ENCODE measurements around the gene RABEP2.
"Not testable (repeated sequence)": the region's sequence is repeated elsewhere in the genome, so short reads cannot be mapped to it uniquely, and the experiment has no call there.

Gene RABEP2

GRCh38 chr16:28879261-28879840 lies 45.7 kb downstream of the RABEP2 start:
- DNase-seq (ENCODE audit: low read depth): no peak

- no peak for DNase-seq (ENCODE audit: low read depth)
Observed at GRCh38 chr16:28878083-28878926, 46.7 kb downstream of the RABEP2 start, which contains the start of gene ATP2A1. Gene ATP2A1 (plus strand): TSS chr16:28878488. CDS start chr16:28878672, 184 bp downstream.

DNA sequence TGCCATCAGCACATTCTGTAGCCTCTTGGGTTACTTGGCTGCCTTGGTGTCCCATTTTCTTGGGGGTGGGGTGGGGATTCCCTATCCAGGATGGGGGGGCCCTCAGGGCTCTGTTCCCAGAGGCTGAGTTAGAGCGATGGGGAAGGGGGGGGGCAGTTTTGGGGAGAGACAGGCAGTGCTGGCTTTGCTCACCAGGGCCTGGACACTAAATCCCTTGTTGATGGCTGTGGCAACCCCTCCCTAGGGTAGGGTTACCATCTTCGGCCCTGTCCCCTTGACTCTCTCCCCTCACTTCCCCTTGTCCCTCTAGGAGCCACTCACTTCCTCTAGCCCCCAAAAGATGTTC lies 47.4 kb downstream of the RABEP2 start:
- DNase-seq (ENCODE audit: low read depth): no peak

GRCh38 chr16:28876973-28877654 lies 47.9 kb downstream of the RABEP2 start:
- DNase-seq (ENCODE audit: low read depth): no peak

DNA sequence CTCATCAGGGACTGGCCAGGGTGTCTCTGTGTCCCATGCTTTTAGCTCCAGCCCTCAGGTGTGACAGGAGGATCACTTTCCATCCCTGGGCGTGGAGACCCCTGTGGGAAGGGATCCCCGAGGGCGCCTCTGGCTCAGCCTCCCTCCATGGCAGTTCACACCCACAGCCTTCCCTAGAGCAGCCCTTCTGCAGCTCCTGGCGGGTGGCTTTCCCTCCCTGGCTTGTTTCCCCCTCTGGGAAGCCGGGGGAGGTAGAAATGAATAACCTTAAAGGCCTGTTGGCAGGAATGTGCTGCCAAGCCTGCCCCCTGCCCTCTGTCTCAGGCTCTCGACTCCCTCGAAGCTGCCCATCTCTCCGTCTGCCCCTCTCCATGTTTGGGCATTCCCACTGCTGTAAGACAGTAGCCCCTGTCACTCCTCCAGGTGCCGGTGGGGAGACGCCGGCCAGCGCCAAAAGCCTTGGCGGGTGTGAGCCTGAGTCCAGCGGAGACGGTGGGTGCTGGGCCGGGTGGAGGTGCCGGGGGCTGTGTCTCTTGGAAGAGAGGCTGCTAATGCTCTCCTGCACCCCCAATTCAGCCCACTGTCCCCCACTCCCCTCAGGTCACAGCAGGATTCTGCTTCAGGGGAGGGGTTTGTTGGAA lies 48.9 kb downstream of the RABEP2 start:
- DNase-seq (ENCODE audit: low read depth): no peak

DNA sequence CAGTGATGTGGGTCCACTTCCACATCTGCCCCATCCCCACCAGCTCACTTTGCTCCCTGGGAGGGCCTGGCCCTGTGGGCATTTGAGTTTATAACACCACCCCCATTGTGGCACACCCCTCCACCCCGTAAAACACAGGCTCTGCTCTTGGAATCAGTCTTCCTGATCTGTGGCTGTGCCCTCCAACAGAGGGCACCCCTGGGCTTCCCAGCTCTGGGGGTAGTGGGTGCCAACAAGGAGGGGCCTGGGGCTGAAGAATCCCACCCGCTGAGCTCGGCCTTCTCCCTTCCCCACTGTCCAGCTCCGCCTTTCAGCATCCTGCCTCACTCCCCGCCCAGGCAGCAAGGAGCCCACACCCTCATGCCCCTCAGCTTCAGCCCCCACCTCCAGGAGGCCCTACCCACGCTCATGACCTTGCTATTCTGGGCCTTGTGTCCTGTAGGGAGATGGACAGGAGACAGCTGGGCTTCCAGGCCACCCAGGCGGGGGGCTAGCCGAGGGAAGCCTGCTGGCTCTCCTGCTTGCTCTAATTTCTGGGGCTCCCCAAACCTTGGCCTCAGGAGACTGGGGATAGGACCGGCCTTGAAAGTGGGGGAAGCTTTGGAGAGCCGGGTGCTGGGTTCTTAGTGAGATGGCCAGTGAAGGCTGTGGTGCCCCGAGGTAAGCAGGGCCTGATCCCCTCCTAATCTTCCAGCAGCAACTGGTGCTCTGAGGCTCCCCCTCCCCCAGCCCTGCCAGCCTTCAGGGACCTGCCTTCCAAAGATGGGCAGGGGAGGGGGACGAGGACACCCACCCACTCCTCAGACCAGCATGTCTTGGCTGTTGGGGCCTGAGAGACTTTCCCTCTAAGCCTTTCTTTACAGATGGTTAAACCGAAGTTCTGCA lies 49.7 kb downstream of the RABEP2 start:
- no peak for DNase-seq (ENCODE audit: low read depth)

DNA sequence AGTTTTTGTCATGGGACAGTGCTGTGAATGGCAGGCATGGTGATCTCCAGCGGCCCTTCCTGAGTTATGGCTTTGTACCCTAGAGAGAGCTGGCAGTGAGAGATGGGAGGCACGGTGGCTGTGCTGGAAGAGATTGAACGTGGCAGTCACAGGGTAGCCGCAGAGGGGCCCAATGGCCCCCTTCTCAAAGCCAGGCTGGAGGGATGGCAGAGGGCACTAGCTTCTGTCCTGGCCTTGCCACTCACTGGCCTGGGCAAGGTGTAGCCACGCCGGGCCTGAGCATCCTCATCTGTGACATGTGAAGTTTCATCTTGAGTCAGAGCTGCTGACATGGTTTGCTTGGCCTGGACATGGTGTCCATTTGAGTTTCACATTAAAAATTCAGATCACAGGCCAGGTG lies 50.6 kb downstream of the RABEP2 start:
- DNase-seq (ENCODE audit: low read depth): no peak

GRCh38 chr16:28873543-28874201 lies 51.4 kb downstream of the RABEP2 start:
- DNase-seq (ENCODE audit: low read depth): peak; percentile 24

GRCh38 chr16:28872952-28873351 lies 52.1 kb downstream of the RABEP2 start:
- DNase-seq (ENCODE audit: low read depth): no peak

DNA sequence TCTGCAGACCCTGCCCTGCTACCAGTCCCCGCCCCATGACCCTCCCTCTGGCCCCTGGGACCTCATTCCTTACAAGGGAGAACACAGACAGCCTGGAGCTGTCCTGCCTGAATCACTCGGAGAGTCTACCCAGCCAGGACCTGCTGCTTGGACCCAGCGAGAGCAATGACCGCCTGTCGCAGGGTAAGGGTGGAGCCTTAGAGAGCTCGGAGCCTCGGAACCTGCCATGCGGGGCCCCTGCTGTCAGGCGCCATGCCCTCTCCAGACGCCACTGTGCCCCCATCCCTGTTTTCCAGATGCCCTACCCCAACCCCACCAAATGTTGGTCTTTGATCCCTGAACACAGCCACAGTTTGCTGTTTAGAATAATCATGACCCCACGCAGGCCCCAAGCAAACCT lies 55.8 kb downstream of the RABEP2 start:
- DNase-seq (ENCODE audit: low read depth): no peak

GRCh38 chr16:28867646-28868045 lies 57.4 kb downstream of the RABEP2 start:
- not testable (repeated sequence) for DNase-seq (ENCODE audit: low read depth)

DNA sequence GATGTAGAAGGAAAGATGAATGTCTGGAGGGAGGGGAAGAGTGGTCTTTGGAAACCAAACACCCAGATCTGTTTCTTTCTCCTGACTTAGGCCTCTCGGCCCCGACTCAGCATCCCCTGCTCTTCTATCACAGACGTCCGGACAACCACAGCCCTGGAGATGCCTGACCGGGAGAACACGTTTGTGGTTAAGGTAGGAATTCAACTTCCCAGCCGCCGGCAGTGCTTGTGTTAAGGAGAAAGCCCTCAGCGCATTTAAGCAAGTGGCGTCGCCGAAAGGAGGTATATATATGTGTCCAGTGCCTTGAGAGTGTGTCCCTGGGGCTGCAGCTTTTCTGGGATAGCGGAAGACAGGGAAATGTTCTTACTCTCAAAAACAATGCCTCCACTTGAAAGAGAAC lies 57.8 kb downstream of the RABEP2 start:
- no peak for DNase-seq (ENCODE audit: low read depth)

DNA sequence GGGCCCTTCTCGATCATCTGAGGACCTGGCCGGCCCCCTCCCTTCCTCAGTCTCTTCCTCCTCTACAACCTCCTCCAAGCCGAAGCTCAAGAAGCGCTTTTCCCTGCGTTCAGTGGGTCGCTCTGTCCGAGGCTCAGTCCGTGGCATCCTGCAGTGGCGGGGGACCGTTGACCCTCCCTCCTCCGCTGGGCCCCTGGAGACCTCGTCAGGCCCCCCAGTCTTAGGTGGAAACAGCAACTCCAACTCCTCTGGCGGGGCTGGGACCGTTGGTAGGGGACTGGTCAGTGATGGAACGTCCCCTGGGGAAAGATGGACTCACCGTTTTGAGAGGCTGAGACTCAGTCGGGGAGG lies 58.6 kb downstream of the RABEP2 start:
- DNase-seq (ENCODE audit: low read depth): no peak

DNA sequence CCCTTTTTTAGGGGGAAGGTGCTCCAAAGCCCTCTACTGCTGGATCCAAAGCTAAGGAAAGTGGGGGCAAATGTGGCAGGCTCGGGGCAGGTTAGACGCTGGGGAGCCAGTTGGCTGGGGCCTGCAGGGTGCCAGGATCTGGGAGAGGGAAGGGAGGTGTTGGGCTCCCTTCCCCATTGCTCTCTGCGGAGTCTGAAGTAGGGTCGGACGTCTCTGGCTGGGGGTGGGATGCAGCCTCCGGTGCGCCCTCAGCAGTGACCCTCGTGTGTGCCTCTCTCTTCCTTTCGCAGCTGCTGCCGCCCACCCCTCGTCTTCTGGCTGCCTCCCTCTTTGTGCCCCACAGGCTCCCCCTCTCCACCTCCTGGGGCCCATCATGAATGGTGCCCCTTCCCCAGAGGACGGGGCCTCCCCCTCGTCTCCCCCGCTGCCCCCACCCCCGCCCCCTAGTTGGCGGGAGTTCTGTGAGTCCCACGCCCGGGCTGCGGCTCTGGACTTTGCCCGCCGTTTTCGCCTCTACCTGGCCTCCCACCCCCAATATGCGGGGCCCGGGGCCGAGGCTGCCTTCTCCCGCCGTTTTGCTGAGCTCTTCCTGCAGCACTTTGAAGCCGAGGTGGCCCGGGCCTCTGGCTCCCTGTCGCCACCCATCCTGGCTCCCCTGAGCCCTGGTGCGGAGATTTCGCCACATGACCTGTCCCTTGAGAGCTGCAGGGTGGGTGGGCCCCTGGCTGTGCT lies 59.1 kb downstream of the RABEP2 start:
- DNase-seq (ENCODE audit: low read depth): no peak

- no peak for DNase-seq (ENCODE audit: low read depth)
Observed at GRCh38 chr16:28865001-28865688, 59.9 kb downstream of the RABEP2 start.

- DNase-seq (ENCODE audit: low read depth): no peak
Observed at GRCh38 chr16:28863929-28864793, 60.9 kb downstream of the RABEP2 start.

- no peak for DNase-seq (ENCODE audit: low read depth)
Observed at GRCh38 chr16:28859326-28859725, 65.7 kb downstream of the RABEP2 start.

- DNase-seq (ENCODE audit: low read depth): no peak
Observed at GRCh38 chr16:28858421-28858820, 66.6 kb downstream of the RABEP2 start.

All from stimulated activated CD4-positive, alpha-beta T cell treated with anti-CD3 and anti-CD28 coated beads, Interleukin-2, amount 100 ng/mL, for 4 hours (primary cell).